Measurements from ENCODE around the gene AADAC. TPM values are rescaled to one million over a fixed set of nuclear protein-coding genes. Genes with fewer than 3 reads are reported as not detected.

The AADAC gene
- total and polyA plus RNA-seq, 8 donors = 0.62 to 7.2 (median 0.92) TPM

DNA sequence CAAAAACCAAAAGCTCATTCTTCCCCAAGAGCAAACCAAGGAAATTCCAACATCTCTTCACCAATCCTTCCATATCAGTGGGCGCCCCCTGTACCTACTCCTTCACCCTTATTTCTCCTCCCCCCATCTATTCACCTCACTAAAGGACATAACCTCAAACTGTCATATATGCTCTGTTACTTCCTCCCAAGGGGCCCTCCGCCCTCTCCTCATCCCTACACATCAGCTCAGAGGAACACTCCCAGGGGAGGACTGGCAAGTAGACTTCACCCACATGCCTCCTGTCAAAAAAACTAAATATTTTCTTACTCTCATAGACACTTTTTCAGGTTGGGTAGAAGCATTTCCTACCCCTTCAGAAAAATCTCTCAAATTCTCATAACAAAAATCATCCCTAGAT is 2.4 kb upstream of the AADAC start:
- ATAC-seq (no peak), DNase-seq (no peak)
- H3K9me3 ChIP-seq = peaks cover 0 to 3% of the 10 kb centered on the region in 2 donors
- intact Hi-C loops (cut with DNase I) = no loop called here
- H3K4me1 ChIP-seq = no peaks in the 10 kb centered on the region
- TF ChIP-seq, protein P1, sequence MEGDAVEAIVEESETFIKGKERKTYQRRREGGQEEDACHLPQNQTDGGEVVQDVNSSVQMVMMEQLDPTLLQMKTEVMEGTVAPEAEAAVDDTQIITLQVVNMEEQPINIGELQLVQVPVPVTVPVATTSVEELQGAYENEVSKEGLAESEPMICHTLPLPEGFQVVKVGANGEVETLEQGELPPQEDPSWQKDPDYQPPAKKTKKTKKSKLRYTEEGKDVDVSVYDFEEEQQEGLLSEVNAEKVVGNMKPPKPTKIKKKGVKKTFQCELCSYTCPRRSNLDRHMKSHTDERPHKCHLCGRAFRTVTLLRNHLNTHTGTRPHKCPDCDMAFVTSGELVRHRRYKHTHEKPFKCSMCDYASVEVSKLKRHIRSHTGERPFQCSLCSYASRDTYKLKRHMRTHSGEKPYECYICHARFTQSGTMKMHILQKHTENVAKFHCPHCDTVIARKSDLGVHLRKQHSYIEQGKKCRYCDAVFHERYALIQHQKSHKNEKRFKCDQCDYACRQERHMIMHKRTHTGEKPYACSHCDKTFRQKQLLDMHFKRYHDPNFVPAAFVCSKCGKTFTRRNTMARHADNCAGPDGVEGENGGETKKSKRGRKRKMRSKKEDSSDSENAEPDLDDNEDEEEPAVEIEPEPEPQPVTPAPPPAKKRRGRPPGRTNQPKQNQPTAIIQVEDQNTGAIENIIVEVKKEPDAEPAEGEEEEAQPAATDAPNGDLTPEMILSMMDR (IDR thresholded peaks at IDR 0.05) = no peak
- no peaks in the 10 kb centered on the region for H3K27me3 ChIP-seq
- H3K27ac ChIP-seq = no peak overlapping the region
- no peak overlapping the region for H3K4me3 ChIP-seq
- H3K36me3 ChIP-seq = no peaks in the 10 kb centered on the region

DNA sequence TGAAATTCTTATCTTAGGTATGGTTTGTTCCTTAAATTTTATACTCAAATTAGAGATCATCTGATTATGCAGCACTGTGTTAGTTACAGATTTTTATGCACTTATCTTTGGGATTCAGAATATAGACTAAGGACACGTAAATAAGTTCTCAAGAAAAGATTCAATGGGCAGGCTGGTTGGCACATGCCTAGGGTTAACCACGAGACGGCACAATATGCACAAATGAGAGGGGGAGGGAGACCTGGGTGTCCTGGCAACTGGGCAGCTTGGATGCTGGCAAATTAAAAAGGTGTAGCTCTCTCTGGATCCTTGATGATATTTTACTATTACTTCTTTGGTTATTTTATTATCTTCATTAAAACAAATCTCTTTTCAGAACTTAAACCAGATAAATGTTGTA is 672 bp downstream of the AADAC start:
- intact Hi-C loops (cut with DNase I) = no loop called here
- no peak for DNase-seq
- ATAC-seq = no peak
- Histone ChIP-seq H3K4me1 (no peaks in the 10 kb centered on the region), H3K4me3 (no peak overlapping the region), H3K9me3 (no peaks in the 10 kb centered on the region), H3K27ac (no peak overlapping the region), H3K36me3 (no peaks in the 10 kb centered on the region), H3K27me3 (no peaks in the 10 kb centered on the region)
- TF ChIP-seq, protein P1 (IDR thresholded peaks at IDR 0.05) = no peak

DNA sequence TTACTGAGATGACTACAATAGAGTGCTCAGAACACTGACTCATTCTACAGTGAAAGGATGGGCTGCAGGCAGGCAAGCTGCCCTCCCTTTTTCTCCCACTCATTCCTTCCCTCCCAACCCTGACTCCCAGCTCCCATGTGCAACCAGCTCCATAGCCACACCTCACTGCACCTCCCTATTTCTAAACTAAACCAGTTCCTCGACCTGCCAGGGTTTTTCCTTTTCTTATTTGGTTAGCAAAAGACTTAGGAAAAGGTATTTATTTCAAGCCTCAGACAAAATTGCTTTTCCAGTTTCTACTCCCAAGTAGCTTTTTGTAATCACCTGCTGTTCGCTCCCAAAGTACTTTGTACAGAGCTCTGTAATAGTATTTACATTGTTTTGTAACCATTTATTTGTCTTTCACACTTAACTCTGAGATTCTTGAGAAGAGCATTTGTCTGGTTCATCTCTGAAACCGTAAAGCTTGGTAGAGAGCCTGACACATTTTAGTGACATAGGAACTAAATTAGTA is 2.2 kb downstream of the AADAC start:
- Histone ChIP-seq H3K9me3 (no peaks in the 10 kb centered on the region), H3K36me3 (no peaks in the 10 kb centered on the region), H3K4me3 (no peak overlapping the region), H3K27me3 (no peaks in the 10 kb centered on the region), H3K4me1 (no peaks in the 10 kb centered on the region), H3K27ac (peak overlapping the region in 1 of 2 donors; percentile 8)
- TF ChIP-seq, protein P1 (IDR thresholded peaks at IDR 0.05) = no peak
- intact Hi-C loops (cut with DNase I) = no loop called here
- ATAC-seq = peak; percentile 94
- DNase-seq = peak in 2 of 4 donors; percentile 47 to 65

DNA sequence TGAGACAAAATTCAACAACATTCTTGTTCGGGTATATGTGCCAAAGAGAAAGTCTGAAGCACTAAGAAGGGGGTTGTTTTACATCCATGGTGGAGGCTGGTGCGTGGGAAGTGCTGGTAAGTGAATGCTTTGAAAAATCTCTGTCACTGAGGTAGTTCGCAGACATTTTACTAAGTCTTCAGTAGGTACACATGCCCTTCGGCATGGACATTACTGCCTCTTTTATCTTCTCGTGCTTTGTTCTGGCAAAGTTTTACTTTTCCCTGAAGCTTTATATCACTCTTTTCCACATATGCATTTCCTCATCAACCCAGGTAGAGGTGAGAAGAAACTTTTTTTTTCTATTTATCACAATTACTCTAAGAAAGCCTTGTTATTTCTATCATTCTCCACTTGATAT is 3.6 kb downstream of the AADAC start:
- no peaks in the 10 kb centered on the region for H3K36me3 ChIP-seq
- ATAC-seq (no peak), DNase-seq (no peak)
- H3K9me3 ChIP-seq = no peaks in the 10 kb centered on the region
- no peak overlapping the region for H3K4me3 ChIP-seq
- no peak overlapping the region for H3K27ac ChIP-seq
- intact Hi-C loops (cut with DNase I) = no loop called here
- TF ChIP-seq, protein P1 (IDR thresholded peaks at IDR 0.05) = no peak
- H3K4me1 ChIP-seq = no peaks in the 10 kb centered on the region
- no peaks in the 10 kb centered on the region for H3K27me3 ChIP-seq

DNA sequence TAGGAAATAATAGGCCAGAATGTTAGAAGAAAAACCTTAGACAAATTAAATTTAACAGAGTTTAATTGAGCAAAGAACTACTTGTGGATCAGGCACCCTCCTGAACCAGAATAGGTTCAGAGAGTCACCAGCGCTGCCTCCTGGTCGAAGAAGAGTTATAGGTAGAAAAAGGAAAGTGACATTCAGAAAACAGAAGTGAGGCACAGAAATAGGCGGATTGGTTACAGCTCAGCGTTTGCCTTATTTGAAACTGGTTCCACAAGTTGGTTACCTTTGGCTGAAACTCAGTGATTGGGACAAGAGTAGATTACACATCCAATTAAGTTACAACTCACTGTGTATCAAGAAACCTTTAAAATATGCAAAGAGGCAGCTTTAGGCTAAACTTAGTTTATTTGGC is 4.4 kb downstream of the AADAC start:
- intact Hi-C loops (cut with DNase I) = no loop called here
- peak; percentile 15 for ATAC-seq
- no peaks in the 10 kb centered on the region for H3K9me3 ChIP-seq

More for the DNA sequence above, 4.4 kb downstream of the AADAC start:
- Histone ChIP-seq H3K4me1 (no peaks in the 10 kb centered on the region), H3K4me3 (no peak overlapping the region), H3K36me3 (no peaks in the 10 kb centered on the region), H3K27ac (no peak overlapping the region), H3K27me3 (no peaks in the 10 kb centered on the region)
- peak in 1 of 4 donors; percentile 9 for DNase-seq
- TF ChIP-seq, protein P1 (IDR thresholded peaks at IDR 0.05) = no peak
